Body of pancreas (tissue), 4 donors: ENCODE measurements around the gene TCTN2.

Source experiments
- CTCF ChIP-seq, 7 experiments: fragments of 450-650 bp in 4 of 7; fragments of 200-600 bp in 3 of 7; sonication (generic) in 3 of 7; IDR thresholded peaks; one replicate each; pipeline ENCODE4 v1.5.1; 2016 to 2019; ENCODE audit warnings: antibody characterized with exemption in 7 of 7
- POLR2A ChIP-seq, 3 donors: fragments of 450-650 bp; IDR thresholded peaks; one replicate each; pipeline ENCODE4 v1.6.1; 2016; ENCODE audit warnings: antibody characterized with exemption in 3 of 3, mild to moderate bottlenecking in 2 of 3

- no peak for TF ChIP-seq CTCF (IDR thresholded peaks at IDR 0.05)
- TF ChIP-seq POLR2A (IDR thresholded peaks at IDR 0.05), result no peak
Measured at GRCh38 chr12:123659996-123660727, 10.8 kb upstream of the TCTN2 start.
